OCI-LY7 (cell line): Measurements from ENCODE around the gene UBE2L3. TPM values are rescaled to one million over a fixed set of nuclear protein-coding genes. Genes with fewer than 3 reads are reported as not detected.
"Not testable (repeated sequence)": the region's sequence is repeated elsewhere in the genome, so short reads cannot be mapped to it uniquely, and the experiment has no call there.

Experiments
- BruUV-seq: library from RNA; stranded (reverse); fragments of 400-500 nt; replicated peaks from 2 replicates; lab custom pipeline; 2021; lab: Mats Ljungman, UMichigan
- CTCF ChIA-PET: fragments of 300-600 bp; sonication (Branson Sonifier 250); formaldehyde crosslinking; loops from one replicate; lab custom pipeline; 2022; ENCODE audit warnings: antibody characterized with exemption; ENCODE audit not compliant: unreplicated experiment; lab: Charles Lee
- POLR2A ChIA-PET: fragments of 300-600 bp; sonication (Branson Sonifier 250); formaldehyde crosslinking; loops from one replicate; lab custom pipeline; 2022; ENCODE audit warnings: antibody characterized with exemption; lab: Charles Lee
- DNase-seq: peaks from one replicate; pipeline ENCODE4 v3.0.0-alpha.2; 2015; ENCODE audit warnings: low spot score
- H2AFZ ChIP-seq: fragments of 200-600 bp; sonication (generic), shearing (Covaris generic); 2 replicates; pipeline ENCODE4 v1.6.1; 2014; ENCODE audit warnings: mild to moderate bottlenecking, antibody characterized with exemption, low read length, moderate library complexity
- H3K27ac ChIP-seq: fragments of 200-600 bp; sonication (generic); 2 replicates; pipeline ENCODE4 v1.5.1; 2014; ENCODE audit warnings: mixed run types, low read depth, mild to moderate bottlenecking, moderate library complexity, low read length, inconsistent platforms; ENCODE audit not compliant: poor library complexity, severe bottlenecking
- H3K36me3 ChIP-seq: fragments of 200-600 bp; sonication (generic); 2 replicates; pipeline ENCODE4 v1.6.1; 2014; ENCODE audit warnings: mild to moderate bottlenecking, antibody characterized with exemption, low read length, moderate library complexity, mixed read lengths; ENCODE audit not compliant: insufficient read depth
- H3K4me1 ChIP-seq: fragments of 200-600 bp; sonication (generic); 2 replicates; pipeline ENCODE4 v1.5.1; 2014; ENCODE audit warnings: mild to moderate bottlenecking, low read length; ENCODE audit not compliant: insufficient read depth, poor library complexity, severe bottlenecking
- H3K4me2 ChIP-seq: fragments of 200-600 bp; sonication (generic); 2 replicates; pipeline ENCODE4 v1.6.1; 2014; ENCODE audit warnings: mild to moderate bottlenecking, low read length
- H3K4me3 ChIP-seq: fragments of 200-600 bp; sonication (generic); 2 replicates; pipeline ENCODE4 v1.5.1; 2014; ENCODE audit warnings: mild to moderate bottlenecking, low read depth, low read length; ENCODE audit not compliant: poor library complexity, severe bottlenecking
- H3K79me2 ChIP-seq: fragments of 200-600 bp; sonication (generic); 2 replicates; pipeline ENCODE4 v1.6.1; 2016; ENCODE audit warnings: low read depth, mild to moderate bottlenecking, low read length, moderate library complexity, mixed read lengths; ENCODE audit not compliant: insufficient read depth
- H3K9me2 ChIP-seq: fragments of 200-600 bp; sonication (generic); 2 replicates; pipeline ENCODE4 v1.6.1; 2016; ENCODE audit warnings: mild to moderate bottlenecking, low read length, mixed read lengths; ENCODE audit not compliant: insufficient read depth
- H3K9me3 ChIP-seq: fragments of 200-600 bp; sonication (generic); 2 replicates; pipeline ENCODE4 v1.6.1; 2014; ENCODE audit warnings: mild to moderate bottlenecking, mixed run types, low read length, mixed read lengths
- H4K20me1 ChIP-seq: fragments of 200-600 bp; sonication (generic); 2 replicates; pipeline ENCODE4 v1.6.1; 2014; ENCODE audit warnings: mild to moderate bottlenecking, antibody characterized with exemption, low read length, moderate library complexity, mixed read lengths; ENCODE audit not compliant: insufficient read depth
- intact Hi-C: fragments of 100-400 bp; cut with micrococcal nuclease; formaldehyde crosslinking; loops from one replicate; pipeline ENCODE4 v1.10.0; 2022; ENCODE audit not compliant: unreplicated experiment
- total RNA-seq, 2 experiments: library from RNA; depleted of rRNA in 1 of 2; stranded (reverse); fragments of >200 nt in 1 of 2; shearing (Covaris generic) in 1 of 2; gene quantifications; 2 replicates each; pipeline ENCODE4 v1.2.3, GENCODE V29; 2014 to 2022

UBE2L3 gene
- total RNA-seq, 2 experiments from 2014 or later, result 63.8 to 67.1 TPM

DNA sequence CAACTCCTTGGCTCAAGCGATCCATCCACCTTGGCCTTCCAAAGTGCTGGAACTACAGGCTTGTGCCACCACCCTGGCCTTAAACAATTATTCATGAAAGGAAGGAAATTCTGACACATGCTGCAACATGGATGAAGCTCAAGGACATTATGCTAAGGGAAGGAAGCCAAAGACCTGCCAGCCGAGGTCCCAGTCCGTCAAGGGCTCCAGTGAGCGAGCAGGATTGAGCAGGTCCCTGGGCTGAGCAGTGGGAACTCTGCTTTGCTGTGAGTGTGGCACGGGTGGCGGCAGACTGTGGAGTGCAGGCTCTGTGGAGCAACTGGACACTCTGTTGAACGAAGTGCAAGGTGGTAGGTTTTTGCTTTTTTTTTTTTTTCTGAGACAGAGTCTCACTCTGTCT is 27.7 kb upstream of the UBE2L3 start:
- CTCF ChIA-PET, H3K27ac ChIP-seq, POLR2A ChIA-PET, H3K36me3 ChIP-seq, BruUV-seq, H3K79me2 ChIP-seq, H3K4me1 ChIP-seq, H2AFZ ChIP-seq, H3K9me2 ChIP-seq, H4K20me1 ChIP-seq, H3K9me3 ChIP-seq, DNase-seq, intact Hi-C loops, H3K4me3 ChIP-seq, H3K4me2 ChIP-seq: not testable (repeated sequence)

DNA sequence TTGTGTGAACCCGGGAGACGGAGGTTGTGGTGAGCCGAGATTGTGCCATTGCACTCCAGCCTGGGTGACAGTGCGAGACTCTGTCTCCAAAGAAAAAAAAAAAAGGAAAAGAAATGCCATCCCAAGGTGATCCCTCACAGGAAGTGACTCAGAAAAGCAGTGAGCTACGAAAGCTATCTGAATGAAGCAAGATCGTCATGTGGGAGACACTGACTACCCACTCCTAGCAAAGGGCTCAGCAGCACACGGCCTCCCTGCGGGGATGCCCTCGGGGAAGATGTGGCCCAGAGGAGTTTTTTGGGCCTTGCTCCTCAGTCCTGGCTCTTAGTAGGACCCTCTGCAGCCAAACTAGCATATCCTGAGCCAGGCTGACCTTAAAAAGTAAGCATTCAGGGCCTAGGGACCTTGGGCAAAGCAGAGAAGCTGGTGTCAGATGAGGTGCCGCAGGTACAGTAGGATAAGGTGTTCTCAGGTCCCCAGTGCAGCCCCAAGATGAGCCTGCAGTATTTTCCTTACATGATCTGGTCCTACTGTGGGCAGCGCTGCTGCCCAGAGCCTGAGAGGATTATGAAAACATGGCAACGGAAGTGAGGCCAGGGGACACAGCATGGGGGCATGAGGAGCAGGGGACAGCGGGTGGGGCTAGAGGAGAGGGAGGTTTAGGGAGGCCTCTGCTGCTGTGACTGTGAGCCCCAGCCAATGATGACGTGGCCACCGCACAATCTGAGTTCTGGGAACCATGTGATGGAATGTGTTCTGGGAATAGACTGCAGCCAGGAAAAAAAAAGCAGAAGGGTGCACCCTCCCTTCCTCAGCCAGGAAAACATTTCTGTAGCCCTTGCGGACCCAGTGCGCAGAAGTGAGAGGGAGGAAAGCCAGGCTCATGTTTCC is 22.8 kb upstream of the UBE2L3 start:
- H3K9me2 ChIP-seq, H3K4me1 ChIP-seq, DNase-seq, H3K9me3 ChIP-seq, H2AFZ ChIP-seq, H3K27ac ChIP-seq, H3K4me3 ChIP-seq, intact Hi-C loops, POLR2A ChIA-PET, H3K36me3 ChIP-seq, BruUV-seq, H3K79me2 ChIP-seq, H4K20me1 ChIP-seq, CTCF ChIA-PET, H3K4me2 ChIP-seq: not testable (repeated sequence)

DNA sequence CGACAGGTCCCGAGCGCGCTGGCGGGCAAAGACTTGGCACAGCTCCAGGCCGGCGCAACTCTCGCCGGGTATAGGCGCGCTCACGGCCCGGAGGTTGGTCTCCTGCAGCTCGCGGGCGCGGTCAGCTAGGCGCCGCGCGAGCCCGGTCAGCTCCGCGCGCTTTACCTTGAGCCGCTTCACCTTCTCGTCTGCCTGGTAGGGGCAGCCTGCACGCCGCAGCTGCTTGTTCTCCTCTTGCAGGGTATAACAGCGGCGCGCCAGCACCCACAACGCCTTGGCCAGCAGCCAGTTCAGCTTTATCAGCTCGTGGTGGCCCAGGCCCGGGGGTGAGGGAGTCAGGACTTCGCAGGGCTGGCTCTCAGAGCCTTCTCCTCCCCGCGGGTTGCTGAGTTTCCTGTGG is 18.0 kb upstream of the UBE2L3 start:
- intact Hi-C loops, H3K4me1 ChIP-seq, H3K79me2 ChIP-seq, H4K20me1 ChIP-seq, H3K9me3 ChIP-seq, BruUV-seq, H2AFZ ChIP-seq, H3K4me3 ChIP-seq, H3K9me2 ChIP-seq, H3K27ac ChIP-seq, CTCF ChIA-PET, H3K4me2 ChIP-seq, DNase-seq, H3K36me3 ChIP-seq, POLR2A ChIA-PET: not testable (repeated sequence)

DNA sequence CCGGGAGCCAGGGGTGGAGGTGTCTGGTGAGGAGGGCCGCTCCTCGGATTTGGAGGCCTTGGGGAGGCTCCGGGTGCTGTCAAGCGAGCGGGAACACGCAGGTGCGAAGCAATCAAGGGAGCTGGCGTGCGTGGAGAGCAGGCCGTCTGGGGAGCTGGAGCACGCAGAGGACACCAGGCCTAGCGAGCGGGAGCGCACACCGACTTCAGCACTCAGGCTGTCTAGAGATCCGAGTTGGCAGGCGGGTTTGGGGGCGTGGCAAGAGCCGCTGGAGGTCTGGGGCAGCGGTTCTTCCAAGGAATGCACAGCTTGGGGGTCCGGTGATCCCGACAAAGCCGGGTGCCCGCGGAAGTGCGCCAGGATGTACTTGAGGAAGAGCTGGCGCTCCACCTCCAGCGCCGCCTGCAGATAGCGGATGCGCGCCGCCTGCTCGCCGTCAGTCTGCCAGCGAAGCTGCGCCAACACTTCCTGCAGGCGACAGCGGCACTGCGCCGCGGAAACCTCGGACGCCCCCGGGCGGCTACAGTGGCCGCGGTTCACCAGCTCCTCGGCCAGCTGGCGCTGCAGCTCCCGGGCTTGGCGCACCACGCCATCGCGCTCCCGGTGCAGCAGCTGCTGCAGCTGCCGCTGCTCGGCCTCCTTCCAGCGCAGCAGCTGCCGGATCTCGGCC is 17.4 kb upstream of the UBE2L3 start:
- H3K79me2 ChIP-seq, BruUV-seq, POLR2A ChIA-PET, H3K36me3 ChIP-seq, H3K9me2 ChIP-seq, intact Hi-C loops, DNase-seq, H3K27ac ChIP-seq, H3K4me2 ChIP-seq, H2AFZ ChIP-seq, H3K9me3 ChIP-seq, CTCF ChIA-PET, H4K20me1 ChIP-seq, H3K4me3 ChIP-seq, H3K4me1 ChIP-seq: not testable (repeated sequence)

DNA sequence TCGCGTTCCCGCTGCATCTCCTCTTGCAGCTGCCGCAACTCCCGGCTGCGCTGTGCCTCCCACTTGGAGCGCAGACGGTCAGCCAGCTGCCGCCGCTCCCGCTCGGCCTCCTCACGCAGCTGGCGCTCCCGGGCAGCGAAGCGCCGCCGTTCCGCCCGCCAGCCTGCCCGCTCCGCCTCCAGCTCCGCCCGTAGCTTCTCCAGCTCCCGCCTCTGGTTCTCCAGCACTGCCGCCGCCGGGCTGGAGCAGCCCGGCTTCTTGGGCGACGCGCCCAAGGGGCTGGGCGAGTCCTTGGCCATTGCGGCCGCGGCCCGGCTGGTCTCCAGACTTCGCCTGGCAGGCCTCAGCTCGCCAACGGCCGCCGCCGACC is 16.9 kb upstream of the UBE2L3 start:
- H3K9me2 ChIP-seq, H3K79me2 ChIP-seq, DNase-seq, CTCF ChIA-PET, H3K36me3 ChIP-seq, H4K20me1 ChIP-seq, H3K4me1 ChIP-seq, H3K4me3 ChIP-seq, POLR2A ChIA-PET, intact Hi-C loops, H3K27ac ChIP-seq, BruUV-seq, H3K4me2 ChIP-seq, H2AFZ ChIP-seq, H3K9me3 ChIP-seq: not testable (repeated sequence)

DNA sequence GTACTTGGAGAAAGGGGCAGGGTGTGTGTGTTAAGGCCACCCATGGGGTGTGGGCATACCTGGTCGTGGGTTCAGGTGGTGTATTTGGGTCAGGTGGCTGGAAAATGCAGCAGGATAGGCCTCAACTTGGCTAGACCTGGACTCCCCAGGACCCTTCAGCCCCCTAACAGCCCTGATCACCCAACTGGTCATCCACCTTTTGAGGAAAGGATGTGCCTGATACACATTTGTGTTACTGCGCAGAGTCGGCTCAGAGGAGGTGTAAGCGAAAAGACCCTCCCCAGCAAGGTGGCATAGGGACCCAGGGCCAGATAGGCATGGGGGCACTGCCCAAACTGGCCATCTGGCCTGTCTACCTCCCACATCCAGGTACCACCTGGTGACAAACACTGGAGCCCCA is 16.2 kb upstream of the UBE2L3 start, which contains the start of gene RIMBP3C:
RIMBP3C (minus strand) TSS at position 101 of the 400 bp plus-strand sequence. CDS start 485 bp downstream, outside the sequence.
- H3K36me3 ChIP-seq, H2AFZ ChIP-seq, H3K9me2 ChIP-seq, H3K4me2 ChIP-seq, H3K79me2 ChIP-seq, CTCF ChIA-PET, H4K20me1 ChIP-seq, H3K27ac ChIP-seq, H3K4me1 ChIP-seq, intact Hi-C loops, POLR2A ChIA-PET, H3K4me3 ChIP-seq, H3K9me3 ChIP-seq, DNase-seq, BruUV-seq: not testable (repeated sequence)
